GM23338 (cell line): ENCODE data around the gene ZNF526.

ENCODE experiments used
- CREB1 ChIP-seq: fragments of 250-450 bp; sonication (Bioruptor Pico); IDR thresholded peaks from 2 replicates; pipeline ENCODE4 v1.5.0; 2020; ENCODE audit warnings: low read depth, mild to moderate bottlenecking, moderate library complexity
- EZH2 ChIP-seq: fragments of 200-600 bp; sonication (generic); IDR thresholded peaks from one replicate; pipeline ENCODE4 v1.8.0; 2017; ENCODE audit warnings: antibody characterized with exemption, mild to moderate bottlenecking, low read depth; ENCODE audit not compliant: unreplicated experiment
- EZH2phosphoT487 ChIP-seq: fragments of 200-600 bp; sonication (generic); IDR thresholded peaks from one replicate; pipeline ENCODE4 v1.8.1; 2018; ENCODE audit warnings: antibody characterized with exemption; ENCODE audit not compliant: unreplicated experiment
- JUNB ChIP-seq: IDR thresholded peaks from one replicate; pipeline ENCODE4 v1.6.1; 2016; ENCODE audit warnings: antibody characterized with exemption; ENCODE audit not compliant: unreplicated experiment
- POLR2AphosphoS5 ChIP-seq: IDR thresholded peaks from 2 replicates; pipeline ENCODE4 v1.6.1; 2016; ENCODE audit warnings: antibody characterized with exemption, low read depth
- ZNF114 ChIP-seq: fragments of 250-450 bp; sonication (Bioruptor Pico); IDR thresholded peaks from 2 replicates; pipeline ENCODE4 v1.5.0; 2020; ENCODE audit warnings: mild to moderate bottlenecking, moderate library complexity
- ZNF331 ChIP-seq: fragments of 250-450 bp; sonication (Bioruptor Pico); IDR thresholded peaks from 2 replicates; pipeline ENCODE4 v1.5.0; 2020; ENCODE audit warnings: low read depth, mild to moderate bottlenecking, moderate library complexity
- TF ChIP-seq, protein P1 (sequence below), 2 experiments: fragments of 200-600 bp in 1 of 2; sonication (generic) in 1 of 2; conservative IDR thresholded peaks; 2 replicates each; pipeline versions ENCODE4 v1.5.1 to v1.6.1; 2016 to 2017; ENCODE audit warnings: antibody characterized with exemption in 2 of 2, low read depth in 2 of 2, mild to moderate bottlenecking in 2 of 2, moderate library complexity in 1 of 2
- TF ChIP-seq, protein P2 (sequence below): fragments of 250-450 bp; sonication (Bioruptor Pico); IDR thresholded peaks from 2 replicates; pipeline ENCODE4 v1.5.0; 2020; ENCODE audit warnings: mild to moderate bottlenecking, moderate library complexity
- TF ChIP-seq, protein P3 (sequence below): IDR thresholded peaks from one replicate; pipeline ENCODE4 v1.6.1; 2018; ENCODE audit warnings: antibody characterized with exemption; ENCODE audit not compliant: unreplicated experiment

- TF ChIP-seq, protein P1, sequence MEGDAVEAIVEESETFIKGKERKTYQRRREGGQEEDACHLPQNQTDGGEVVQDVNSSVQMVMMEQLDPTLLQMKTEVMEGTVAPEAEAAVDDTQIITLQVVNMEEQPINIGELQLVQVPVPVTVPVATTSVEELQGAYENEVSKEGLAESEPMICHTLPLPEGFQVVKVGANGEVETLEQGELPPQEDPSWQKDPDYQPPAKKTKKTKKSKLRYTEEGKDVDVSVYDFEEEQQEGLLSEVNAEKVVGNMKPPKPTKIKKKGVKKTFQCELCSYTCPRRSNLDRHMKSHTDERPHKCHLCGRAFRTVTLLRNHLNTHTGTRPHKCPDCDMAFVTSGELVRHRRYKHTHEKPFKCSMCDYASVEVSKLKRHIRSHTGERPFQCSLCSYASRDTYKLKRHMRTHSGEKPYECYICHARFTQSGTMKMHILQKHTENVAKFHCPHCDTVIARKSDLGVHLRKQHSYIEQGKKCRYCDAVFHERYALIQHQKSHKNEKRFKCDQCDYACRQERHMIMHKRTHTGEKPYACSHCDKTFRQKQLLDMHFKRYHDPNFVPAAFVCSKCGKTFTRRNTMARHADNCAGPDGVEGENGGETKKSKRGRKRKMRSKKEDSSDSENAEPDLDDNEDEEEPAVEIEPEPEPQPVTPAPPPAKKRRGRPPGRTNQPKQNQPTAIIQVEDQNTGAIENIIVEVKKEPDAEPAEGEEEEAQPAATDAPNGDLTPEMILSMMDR (conservative IDR thresholded peaks at IDR 0.05; ENCODE audit: low read depth in 2 of 2), result no peak
- TF ChIP-seq CREB1 (CRISPR knock-in tag) (no peak), EZH2 (no peak), POLR2AphosphoS5 (no peak), ZNF331 (CRISPR knock-in tag) (no peak), EZH2phosphoT487 (no peak), JUNB (no peak), ZNF114 (CRISPR knock-in tag) (no peak)
- TF ChIP-seq, protein P2, sequence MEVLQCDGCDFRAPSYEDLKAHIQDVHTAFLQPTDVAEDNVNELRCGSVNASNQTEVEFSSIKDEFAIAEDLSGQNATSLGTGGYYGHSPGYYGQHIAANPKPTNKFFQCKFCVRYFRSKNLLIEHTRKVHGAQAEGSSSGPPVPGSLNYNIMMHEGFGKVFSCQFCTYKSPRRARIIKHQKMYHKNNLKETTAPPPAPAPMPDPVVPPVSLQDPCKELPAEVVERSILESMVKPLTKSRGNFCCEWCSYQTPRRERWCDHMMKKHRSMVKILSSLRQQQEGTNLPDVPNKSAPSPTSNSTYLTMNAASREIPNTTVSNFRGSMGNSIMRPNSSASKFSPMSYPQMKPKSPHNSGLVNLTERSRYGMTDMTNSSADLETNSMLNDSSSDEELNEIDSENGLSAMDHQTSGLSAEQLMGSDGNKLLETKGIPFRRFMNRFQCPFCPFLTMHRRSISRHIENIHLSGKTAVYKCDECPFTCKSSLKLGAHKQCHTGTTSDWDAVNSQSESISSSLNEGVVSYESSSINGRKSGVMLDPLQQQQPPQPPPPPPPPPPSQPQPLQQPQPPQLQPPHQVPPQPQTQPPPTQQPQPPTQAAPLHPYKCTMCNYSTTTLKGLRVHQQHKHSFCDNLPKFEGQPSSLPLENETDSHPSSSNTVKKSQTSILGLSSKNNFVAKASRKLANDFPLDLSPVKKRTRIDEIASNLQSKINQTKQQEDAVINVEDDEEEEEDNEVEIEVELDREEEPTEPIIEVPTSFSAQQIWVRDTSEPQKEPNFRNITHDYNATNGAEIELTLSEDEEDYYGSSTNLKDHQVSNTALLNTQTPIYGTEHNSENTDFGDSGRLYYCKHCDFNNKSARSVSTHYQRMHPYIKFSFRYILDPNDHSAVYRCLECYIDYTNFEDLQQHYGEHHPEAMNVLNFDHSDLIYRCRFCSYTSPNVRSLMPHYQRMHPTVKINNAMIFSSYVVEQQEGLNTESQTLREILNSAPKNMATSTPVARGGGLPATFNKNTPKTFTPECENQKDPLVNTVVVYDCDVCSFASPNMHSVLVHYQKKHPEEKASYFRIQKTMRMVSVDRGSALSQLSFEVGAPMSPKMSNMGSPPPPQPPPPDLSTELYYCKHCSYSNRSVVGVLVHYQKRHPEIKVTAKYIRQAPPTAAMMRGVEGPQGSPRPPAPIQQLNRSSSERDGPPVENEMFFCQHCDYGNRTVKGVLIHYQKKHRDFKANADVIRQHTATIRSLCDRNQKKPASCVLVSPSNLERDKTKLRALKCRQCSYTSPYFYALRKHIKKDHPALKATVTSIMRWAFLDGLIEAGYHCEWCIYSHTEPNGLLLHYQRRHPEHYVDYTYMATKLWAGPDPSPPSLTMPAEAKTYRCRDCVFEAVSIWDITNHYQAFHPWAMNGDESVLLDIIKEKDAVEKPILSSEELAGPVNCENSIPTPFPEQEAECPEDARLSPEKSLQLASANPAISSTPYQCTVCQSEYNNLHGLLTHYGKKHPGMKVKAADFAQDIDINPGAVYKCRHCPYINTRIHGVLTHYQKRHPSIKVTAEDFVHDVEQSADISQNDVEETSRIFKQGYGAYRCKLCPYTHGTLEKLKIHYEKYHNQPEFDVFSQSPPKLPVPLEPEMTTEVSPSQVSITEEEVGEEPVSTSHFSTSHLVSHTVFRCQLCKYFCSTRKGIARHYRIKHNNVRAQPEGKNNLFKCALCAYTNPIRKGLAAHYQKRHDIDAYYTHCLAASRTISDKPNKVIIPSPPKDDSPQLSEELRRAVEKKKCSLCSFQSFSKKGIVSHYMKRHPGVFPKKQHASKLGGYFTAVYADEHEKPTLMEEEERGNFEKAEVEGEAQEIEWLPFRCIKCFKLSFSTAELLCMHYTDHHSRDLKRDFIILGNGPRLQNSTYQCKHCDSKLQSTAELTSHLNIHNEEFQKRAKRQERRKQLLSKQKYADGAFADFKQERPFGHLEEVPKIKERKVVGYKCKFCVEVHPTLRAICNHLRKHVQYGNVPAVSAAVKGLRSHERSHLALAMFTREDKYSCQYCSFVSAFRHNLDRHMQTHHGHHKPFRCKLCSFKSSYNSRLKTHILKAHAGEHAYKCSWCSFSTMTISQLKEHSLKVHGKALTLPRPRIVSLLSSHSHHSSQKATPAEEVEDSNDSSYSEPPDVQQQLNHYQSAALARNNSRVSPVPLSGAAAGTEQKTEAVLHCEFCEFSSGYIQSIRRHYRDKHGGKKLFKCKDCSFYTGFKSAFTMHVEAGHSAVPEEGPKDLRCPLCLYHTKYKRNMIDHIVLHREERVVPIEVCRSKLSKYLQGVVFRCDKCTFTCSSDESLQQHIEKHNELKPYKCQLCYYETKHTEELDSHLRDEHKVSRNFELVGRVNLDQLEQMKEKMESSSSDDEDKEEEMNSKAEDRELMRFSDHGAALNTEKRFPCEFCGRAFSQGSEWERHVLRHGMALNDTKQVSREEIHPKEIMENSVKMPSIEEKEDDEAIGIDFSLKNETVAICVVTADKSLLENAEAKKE (CRISPR knock-in tag), result no peak
- TF ChIP-seq, protein P3, sequence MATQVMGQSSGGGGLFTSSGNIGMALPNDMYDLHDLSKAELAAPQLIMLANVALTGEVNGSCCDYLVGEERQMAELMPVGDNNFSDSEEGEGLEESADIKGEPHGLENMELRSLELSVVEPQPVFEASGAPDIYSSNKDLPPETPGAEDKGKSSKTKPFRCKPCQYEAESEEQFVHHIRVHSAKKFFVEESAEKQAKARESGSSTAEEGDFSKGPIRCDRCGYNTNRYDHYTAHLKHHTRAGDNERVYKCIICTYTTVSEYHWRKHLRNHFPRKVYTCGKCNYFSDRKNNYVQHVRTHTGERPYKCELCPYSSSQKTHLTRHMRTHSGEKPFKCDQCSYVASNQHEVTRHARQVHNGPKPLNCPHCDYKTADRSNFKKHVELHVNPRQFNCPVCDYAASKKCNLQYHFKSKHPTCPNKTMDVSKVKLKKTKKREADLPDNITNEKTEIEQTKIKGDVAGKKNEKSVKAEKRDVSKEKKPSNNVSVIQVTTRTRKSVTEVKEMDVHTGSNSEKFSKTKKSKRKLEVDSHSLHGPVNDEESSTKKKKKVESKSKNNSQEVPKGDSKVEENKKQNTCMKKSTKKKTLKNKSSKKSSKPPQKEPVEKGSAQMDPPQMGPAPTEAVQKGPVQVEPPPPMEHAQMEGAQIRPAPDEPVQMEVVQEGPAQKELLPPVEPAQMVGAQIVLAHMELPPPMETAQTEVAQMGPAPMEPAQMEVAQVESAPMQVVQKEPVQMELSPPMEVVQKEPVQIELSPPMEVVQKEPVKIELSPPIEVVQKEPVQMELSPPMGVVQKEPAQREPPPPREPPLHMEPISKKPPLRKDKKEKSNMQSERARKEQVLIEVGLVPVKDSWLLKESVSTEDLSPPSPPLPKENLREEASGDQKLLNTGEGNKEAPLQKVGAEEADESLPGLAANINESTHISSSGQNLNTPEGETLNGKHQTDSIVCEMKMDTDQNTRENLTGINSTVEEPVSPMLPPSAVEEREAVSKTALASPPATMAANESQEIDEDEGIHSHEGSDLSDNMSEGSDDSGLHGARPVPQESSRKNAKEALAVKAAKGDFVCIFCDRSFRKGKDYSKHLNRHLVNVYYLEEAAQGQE, result no peak
Measured at GRCh38 chr19:42203700-42204099, 16.4 kb upstream of the ZNF526 start.
